IPS DF 4.7 (cell line): ENCODE results near the gene BPIFB2.

ENCODE experiments used
- DNase-seq: peaks from one replicate; pipeline ENCODE4 v3.0.0-alpha.2; 2013; ENCODE audit warnings: low spot score; ENCODE audit errors: extremely low read depth

The BPIFB2 gene

DNA sequence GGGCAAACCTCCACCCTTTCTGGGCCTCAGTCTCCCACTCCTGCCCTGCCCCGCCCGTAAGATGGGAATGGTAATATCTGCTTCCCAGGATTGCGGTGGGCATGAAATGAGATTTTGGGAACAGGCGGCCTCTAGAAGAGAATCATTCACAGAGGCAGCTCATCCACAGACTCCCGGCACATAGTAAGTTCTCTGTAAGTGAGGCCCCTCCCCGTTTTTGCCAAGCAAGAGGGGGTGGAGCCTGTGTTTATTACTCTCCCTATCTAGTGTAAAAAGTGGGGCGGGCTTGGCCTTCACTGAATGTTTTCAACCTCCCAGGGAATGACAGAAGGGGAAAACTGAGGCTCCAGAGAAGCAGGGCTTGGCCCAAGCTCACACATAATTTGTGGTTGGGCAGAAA lies 23.3 kb upstream of the BPIFB2 start:
- no peak for DNase-seq

DNA sequence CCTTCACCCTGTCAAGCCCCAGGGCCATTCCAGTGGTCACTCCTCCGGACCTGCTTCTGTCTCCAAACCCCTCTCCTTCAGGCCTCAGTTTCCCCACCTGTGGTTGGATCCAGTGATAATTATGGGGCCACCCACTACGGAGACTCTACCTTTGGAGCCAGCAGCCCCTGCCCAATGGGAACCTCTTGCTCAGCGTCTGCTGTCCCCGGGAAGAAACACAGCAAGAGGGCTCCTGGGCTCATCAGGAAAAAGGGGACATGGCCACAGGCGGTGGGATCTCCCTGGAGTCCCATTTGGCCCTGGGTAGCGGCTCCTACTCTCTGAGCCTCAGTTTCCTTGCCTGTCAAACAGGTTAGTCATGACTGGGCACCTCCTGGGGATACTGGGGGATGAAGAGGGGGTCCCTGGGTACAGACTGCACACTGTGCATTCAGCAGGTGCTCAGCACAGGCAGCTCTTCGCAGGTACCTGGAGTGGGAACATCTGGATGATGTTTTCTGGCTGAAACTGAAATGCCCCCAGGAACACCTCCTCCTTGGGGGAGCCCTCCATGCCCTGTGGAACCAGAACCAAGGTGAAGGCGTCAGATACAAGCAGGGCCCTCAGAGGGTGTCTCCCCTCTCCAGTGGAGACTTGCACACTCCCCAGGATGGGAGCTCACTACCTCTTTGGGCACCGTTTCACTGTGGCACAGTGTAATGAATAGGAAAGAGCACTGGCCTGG lies 22.7 kb upstream of the BPIFB2 start:
- DNase-seq: no peak

DNA sequence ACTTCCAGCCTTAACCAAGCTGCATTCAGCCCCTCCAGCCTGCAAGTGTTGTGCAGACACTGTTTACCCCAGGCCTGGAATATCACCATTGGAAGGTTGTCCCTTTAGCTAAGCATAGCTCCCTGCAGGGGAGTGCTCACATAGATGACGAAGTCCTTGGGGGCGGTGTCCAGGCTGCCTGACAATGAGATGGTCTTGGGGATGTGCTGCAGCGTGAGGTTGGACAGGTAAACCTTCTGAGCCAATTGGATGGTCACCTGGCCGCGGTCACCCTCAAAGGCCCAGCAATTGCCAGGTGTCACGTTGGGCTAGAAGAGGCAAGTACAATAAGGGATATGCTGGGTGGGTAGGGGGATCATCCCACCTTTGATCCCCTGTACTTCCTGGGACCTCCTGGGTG lies 21.9 kb upstream of the BPIFB2 start:
- DNase-seq: no peak

DNA sequence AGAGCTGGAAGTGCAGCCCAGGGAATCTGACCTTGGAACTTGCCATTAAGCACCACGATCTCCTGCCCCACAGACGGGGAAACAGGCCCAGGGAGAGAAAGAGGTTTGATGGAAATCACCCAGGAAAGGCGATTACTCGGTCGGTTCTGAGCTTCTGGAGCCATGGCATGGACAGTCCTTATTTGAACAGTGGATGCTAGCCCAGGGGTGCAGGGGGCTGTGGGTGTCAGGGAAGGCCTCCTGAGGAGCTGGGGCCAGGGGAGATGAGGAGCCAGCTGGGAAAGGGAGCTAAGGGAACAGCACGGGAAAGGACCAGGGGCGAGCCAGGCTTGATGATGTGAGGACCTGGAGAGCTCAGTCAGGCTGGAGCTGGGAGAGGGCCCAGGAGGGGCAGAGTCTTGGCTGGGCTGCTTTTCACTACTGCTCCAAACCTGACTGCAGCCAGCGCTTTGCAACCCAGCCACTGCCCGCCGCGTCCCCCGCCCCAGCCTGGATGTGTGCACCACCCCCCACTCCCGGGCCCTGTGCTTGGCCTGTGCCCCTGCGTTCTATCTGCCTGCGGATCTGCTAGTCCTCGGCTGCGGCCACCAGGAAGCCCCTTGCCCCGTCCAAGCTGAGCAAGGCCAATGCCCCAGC lies 21.1 kb upstream of the BPIFB2 start:
- DNase-seq: no peak

DNA sequence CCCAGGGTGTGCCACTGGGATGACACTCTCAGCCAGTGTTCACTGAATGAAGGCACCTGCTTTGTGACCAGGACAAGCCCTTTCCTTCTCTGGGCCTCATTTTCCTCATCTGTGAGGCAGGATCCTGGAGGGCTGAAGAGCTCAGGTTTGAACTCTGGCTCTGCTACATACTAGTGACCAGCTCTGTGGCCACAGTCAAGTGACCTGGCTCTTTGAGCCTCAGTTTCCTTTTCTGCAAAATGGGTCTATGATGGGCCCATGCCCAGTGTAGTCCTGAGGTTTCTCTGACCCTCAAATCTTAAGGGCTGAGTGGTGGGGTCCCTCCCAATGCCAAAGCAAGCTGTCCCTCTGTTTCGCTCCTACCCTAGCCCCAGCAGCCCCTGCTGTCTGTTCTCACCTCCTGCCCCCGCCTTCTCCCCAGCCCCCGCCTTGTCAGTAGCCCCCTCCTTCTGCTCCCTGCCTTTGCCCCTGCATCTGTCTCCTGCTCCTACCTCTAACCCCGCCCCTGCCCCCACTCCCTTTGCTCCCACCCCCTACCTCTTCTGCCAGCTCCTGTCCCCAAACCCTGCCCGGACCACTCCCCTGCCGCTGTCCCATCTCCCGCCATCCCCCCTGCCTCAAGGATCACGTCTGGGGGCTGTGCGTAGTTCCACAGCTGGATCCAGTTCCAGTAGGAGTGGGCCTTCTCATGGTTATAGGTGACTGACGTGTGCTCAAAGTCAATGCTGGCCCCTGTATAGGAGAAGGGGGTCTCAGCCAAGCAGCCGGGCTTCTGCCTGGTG lies 20.3 kb upstream of the BPIFB2 start:
- no peak for DNase-seq

DNA sequence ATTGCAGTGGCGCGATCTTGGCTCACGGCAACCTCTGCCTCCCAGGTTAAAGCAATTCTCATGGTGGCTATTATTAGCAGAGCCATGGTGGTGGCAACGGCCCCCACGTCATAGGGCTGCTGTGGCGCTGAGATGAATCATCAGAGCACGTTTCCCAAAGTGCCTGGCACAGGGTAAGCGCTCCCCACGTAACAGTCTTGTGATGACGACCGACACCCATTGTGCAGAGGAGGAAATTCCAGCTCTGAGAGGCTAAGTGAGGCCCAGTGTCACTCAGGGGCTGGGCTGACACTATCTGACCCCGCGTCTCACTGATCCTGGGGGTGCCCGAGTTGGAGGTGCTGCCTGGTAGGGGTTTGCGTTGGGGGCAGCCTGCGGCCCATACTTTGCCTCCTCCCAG lies 19.5 kb upstream of the BPIFB2 start:
- no peak for DNase-seq

DNA sequence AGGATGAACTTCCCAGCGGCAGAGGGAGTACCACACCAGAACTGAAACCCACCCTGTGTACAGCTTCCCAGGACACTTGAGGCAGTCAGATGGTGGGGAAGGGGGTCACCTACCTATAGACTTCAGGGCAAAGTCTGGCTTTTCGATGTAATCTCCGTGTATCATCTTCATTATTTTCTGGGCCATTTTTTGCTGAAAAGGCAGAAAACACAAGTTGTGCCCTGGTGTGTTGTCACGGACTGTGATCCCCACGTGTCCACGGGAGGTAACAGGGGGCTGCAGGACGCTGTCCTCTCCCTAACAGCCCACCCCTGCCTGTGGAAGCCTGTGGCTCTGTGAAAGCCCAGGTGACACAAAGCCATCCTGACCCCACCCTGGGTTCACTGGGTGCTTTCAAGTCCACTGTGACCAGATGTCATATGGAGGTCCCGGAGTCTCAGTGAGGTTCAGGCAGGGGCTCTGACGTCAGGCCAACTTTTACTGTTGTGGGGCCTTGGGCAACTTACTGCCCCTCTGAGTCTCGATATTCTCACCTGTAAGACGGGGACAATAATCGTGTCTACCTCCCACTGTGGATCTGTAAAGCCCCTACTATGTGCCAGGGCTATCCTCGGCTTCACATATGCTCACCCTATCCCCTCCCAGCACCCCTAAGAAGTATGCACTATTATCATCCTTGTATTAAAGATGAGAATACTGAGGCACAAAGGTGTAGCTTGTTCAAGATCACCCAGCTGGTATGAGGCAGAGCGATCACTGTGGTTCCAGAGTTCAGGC lies 17.8 kb upstream of the BPIFB2 start:
- DNase-seq: no peak

DNA sequence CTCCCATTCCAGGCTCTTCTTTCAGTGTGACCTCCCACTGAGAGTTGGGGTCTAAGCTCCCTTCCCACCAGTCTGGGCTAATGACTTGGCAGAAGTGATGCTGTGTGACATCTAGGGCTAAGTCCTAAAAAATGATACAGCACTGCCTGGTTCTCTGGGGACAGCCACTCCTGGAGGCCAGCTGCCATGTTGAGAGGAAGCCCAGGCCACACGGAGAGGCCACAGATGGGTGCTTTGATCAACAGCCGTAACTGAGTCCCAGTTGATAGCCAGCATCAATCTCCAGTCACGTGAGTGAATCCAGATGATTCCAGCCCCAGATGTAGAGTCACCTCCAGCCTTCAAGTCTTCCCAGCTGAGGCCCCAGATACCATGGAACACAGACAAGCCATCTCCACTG lies 17.1 kb upstream of the BPIFB2 start:
- no peak for DNase-seq

DNA sequence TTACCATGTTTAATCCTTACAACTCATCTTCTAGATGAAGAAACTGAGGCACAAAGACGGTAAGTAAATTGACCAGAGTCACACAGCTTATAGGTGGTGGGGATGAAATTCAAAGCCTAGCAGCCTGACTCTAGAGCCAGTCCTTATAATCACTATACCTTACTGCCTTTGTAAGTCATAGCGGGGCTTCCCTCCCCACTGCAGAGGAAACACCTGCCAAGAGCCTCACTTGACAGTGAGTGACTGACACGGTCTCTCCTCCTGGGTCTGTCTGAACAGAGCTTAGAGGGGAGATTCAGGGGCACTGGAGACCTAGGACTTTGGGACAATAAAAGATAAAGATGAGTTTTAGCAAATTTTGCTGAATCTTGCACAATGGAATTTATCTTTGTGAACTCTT lies 16.1 kb upstream of the BPIFB2 start:
- DNase-seq: no peak

DNA sequence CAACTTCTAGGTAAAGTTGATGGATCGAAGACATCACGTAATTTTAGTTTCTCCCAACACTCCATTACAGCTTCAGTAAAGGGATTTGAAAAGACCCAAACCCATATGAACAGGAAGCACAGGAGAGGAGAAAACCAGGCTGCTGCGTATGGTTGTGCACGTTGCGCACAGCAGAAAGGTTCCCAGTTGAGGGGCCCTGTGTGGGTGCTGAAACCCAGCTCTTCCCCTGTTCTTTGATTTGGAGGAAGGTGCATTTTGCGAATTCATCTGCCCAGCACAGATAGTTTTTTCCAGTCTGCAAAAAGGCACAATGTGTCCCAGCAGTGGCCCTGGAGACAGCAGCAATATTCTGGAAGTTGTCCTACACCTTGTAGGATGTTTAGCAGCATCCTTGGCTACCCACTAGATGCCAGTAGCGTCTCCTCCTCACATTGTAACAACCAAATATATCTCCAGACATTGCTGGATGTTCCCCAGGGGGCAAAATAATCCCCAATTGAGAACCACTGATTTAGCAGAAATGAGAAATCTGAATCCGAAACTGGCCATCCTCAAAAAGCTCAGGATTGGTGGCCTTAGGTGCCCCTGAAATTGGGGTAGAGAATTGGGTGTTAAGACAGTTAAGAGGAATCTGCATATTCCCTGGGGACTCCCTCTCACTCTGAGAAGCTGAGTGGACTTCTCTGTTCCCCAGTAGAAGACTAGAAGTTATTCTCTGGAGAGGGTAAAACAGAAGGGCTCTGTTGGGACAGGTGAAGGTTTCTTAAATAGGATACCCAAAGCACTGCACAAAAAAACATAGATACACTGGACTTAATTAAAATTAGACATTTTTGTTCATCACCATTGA lies 15.5 kb upstream of the BPIFB2 start:
- DNase-seq: no peak

DNA sequence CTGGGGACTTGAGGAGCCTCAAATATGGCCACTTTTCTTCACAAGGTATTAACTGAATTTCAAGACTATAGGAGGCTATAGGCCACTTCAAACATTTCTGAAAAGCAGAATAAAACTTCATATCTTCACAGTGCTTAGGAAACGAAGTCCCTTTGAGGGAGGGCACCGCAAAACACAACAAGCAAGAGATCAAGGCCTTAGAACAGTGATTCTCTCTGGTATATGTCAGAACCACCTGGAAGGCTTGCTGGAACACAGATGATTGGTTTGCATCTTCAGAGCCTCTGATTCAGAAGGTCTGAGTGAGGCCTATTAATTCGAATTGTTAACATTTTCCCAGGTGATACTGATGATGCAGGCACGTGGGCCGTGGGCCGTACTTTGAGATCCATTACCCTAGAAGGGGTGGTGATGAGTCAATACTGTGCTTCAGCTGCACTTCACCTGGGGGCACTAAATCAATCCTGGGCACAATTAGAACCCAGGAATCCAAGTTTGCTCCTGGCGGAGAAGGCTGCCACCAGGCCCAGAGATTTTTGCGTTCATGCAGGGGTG lies 13.9 kb upstream of the BPIFB2 start:
- DNase-seq: no peak

DNA sequence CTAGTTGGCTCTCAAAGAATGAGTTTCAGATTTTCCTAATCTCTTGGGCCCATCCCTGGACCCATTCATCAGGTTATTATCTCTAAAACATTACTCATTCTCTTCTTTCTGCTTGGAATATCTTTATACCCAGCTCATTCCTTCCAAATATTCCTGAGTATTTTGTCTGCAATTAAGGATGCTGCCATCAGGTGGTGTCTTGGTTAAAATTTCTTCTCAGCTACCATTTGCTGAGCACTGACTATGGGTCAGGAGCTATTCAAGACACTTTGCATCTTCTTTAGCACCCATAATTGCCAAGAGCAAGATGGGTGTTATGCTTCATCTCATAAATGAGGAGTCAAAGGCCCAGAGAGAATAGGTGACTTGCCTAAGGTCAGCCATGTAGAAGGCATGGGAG lies 11.7 kb upstream of the BPIFB2 start:
- DNase-seq: no peak

DNA sequence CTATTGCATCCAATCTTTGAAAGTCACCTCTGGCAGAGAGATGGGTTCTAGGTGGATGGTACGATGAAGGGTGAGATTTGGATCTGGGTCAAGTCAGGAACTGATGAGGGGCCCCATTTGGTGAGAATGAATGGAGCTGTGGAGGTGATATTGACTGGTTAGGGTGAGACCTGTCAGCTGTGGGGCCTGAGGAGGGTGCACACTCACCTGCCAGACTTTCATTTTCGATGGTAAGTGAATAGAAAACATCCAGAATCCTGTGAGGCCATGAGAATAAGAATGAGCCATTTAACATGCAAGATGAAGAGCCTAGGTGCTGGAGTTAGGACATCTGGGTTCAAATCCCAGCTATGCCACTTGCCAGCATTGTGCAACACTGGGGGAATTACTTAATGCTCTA lies 10.1 kb upstream of the BPIFB2 start:
- no peak for DNase-seq

DNA sequence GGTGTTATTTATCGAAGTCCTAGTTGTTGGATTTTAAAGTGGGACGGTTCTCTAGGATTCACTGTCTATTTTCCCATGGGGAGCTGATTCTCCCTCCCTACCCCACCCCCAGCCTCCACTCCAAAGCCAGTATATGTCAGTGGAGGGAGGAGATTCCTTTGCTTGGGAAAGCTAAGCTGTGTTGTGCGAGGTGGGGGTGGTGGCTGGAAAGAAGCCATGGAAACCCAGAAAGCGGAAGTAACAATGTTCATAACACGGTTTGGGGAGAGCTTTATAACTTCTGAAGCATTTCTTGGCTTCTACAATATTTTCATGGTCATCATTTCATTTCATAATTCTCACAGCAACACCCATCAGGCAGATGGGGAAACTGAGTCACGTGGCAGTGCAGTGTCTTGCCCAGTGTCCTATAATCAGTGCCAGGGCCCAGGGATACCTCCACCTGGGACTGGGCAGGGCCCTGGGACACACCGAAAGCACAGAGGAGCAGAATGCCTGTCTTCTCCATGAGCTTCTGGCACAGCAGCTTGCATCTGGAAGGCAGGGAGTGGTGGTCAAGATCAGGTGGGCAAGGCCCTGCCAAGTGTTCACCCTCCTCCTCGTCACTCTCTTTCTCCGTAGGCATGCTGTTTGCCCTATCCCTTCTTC lies 7.8 kb upstream of the BPIFB2 start:
- no peak for DNase-seq

DNA sequence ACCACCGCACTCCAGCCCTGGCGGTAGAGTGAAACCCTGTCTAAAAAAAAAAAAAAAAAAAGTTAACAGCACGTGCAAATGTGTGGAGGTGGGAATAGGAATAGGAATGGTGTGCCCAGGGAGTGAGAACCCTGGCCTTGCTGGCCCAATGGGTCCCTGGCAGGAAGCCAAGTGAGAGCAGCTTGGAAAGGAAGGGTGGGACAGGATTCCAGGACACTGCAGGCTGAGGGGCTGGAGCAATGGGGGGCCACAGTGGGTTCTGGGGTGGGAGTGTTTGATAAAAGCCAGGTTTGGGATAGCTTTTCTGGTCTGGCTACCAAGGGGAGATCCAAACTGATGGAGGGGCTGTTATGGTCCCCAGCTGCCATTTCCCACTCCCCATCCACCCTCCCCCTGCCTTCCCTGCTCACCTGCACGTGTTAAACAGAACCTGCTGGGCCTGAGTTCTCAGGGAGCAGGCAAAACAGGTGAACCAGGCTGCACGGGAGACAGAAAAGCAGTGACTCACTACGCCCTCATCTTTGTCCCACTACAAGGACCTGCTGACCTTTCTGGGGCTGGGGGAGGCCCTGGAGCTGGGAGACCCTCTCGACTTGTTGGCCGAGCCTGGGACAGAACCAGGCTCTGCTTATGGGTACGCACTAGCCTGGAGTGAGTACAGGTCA lies 6.6 kb upstream of the BPIFB2 start:
- DNase-seq: no peak

DNA sequence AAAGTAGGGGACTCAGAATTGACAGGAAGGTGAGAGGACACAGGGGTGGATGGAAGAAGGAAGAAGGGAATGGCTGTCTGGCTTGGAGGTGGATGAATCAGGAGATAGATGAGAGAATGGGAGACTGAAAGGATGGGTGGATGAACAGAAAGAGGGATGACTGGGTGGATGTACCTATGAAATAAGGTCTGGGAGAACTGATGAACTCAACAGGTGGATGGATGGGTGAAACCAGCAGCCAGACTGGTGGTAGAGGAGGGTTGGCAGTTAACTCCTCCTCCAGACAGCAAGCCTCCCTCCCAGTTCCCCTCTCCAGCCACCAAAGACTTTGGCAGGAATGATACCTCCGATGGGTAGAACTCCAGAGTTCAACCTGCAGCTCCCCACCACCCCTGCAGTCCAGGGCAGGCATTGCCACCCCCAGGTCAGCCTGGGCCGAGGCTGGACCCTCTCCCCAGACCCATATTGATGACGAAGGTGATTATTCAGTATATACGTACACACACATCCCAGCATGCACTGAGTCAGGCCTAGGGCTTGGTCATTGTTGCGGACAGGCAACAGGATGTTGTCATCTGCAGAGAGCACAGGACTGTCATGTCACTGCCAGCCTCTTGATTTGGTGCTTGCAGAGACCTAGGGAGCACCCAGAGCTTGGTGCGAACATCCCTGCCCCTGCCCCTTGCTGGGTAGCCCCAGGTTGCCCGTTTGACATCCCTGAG lies 5.3 kb upstream of the BPIFB2 start:
- DNase-seq: no peak

DNA sequence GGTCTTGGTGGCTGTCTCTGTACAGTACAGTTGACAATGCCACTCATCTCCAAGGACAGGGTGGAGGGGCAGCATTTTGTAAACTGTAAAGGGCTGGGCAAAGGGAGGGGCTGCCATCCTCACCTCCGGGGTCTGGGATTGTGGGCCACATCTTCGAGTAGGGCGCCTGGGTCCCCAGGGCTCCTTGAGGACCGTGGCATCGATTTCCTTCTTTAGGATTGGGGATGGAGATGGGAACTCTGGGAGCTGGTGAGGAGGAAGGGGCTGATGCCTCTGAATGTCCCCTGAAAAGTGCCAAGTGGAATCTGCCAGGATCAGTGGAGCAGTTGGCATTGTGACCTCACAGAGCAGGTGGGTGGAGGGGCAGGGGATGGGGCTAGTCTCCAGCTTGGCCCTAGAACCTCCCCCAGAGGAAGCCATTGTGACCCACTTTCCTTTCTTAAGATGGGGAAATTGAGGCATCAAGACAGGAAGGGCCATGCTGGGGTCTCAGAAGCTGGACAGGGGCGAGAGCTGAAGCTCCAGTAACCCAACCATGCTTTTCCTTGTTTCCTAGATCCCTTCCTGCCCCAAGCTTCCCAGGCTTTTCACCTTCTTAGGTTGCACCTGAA lies 3.3 kb upstream of the BPIFB2 start, which contains the start of gene SUN5:
TSS of gene SUN5 (minus strand) at position 293 of the 611 bp plus-strand sequence. CDS start at position 200, 93 bp downstream.
- no peak for DNase-seq

DNA sequence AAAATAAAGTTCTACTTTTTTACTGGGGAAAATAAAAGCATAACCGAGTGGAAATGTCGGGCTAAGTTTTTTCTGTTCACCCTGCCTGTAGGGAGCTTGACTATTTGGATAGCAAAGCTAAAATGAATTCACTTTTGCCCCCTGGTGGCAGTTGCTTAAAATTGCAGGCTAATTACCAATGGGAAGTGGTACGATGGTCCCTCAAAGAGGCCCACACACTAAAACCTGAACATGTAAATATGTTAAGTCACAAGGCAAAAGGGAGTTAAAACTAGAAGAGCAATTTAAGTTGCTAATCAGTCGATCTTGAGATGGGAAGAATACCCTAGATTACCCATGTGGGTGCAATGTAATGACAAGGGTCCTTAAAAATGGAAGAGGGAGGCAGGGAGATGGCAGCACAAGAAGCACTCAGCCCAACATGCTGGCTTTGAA lies 2.4 kb upstream of the BPIFB2 start:
- DNase-seq: peak; percentile 25
